ENCODE data around the gene IGFN1. TPM values are rescaled to one million over a fixed set of nuclear protein-coding genes. Genes with fewer than 3 reads are reported as not detected.

The IGFN1 gene
- total and polyA plus RNA-seq, 10 of the 15 experiments (the other 5 are each of a cell fraction or from before 2014, with no cell fraction given) = not detected

DNA sequence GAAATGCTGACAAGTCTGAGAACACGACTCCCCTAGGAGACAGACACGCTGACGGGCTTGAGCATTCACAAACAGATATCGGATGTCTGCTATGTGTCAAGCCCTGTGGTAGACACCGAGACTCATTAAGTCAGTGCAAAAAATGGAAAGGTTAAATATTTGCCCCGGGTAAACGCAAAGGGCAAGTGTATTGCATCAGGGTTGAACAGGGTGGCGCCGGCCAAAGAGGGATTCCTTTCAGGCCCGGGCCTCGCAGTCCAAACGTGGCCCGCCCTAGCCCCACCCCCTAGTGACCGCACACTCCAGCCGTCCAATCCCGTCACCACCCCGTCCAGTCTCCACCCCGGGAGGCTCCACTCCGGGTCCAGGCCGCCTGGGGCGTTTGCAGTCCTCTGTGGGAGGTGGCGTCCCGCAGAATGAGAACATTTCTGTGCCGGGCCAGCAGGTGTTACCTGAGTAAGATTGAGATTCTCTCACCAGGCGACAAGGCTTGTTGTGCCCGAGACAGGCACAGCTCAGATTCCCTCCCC is 20.0 kb upstream of the IGFN1 start (continued):
- peak; percentile 41; the same call in 1 of the 2 replicates for TF ChIP-seq NFYB (IDR thresholded peaks at IDR 0.05; ENCODE audit: insufficient read depth, low read depth, low read length)
- TF ChIP-seq, protein P1, sequence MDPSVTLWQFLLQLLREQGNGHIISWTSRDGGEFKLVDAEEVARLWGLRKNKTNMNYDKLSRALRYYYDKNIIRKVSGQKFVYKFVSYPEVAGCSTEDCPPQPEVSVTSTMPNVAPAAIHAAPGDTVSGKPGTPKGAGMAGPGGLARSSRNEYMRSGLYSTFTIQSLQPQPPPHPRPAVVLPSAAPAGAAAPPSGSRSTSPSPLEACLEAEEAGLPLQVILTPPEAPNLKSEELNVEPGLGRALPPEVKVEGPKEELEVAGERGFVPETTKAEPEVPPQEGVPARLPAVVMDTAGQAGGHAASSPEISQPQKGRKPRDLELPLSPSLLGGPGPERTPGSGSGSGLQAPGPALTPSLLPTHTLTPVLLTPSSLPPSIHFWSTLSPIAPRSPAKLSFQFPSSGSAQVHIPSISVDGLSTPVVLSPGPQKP (IDR thresholded peaks at IDR 0.05; ENCODE audit: low read depth, low read length) = no peak
- TF ChIP-seq FOXK2 (IDR thresholded peaks at IDR 0.05) = no peak
- TF ChIP-seq TAF1 (IDR thresholded peaks at IDR 0.05; ENCODE audit: borderline replicate concordance, low read depth, low read length) = no peak
- no peak for TF ChIP-seq RB1 (IDR thresholded peaks at IDR 0.05; ENCODE audit: borderline replicate concordance)
- 0 out of 4 replicates have a peak, but pooled peaks of 1 of the 2 experiments have one; percentile 17 for TF ChIP-seq IKZF2 (IDR thresholded peaks at IDR 0.05)
- TF ChIP-seq, protein P2, sequence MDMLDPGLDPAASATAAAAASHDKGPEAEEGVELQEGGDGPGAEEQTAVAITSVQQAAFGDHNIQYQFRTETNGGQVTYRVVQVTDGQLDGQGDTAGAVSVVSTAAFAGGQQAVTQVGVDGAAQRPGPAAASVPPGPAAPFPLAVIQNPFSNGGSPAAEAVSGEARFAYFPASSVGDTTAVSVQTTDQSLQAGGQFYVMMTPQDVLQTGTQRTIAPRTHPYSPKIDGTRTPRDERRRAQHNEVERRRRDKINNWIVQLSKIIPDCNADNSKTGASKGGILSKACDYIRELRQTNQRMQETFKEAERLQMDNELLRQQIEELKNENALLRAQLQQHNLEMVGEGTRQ (IDR thresholded peaks at IDR 0.05; ENCODE audit: borderline replicate concordance, low read depth, low read length) = no peak
- TF ChIP-seq, protein P3, sequence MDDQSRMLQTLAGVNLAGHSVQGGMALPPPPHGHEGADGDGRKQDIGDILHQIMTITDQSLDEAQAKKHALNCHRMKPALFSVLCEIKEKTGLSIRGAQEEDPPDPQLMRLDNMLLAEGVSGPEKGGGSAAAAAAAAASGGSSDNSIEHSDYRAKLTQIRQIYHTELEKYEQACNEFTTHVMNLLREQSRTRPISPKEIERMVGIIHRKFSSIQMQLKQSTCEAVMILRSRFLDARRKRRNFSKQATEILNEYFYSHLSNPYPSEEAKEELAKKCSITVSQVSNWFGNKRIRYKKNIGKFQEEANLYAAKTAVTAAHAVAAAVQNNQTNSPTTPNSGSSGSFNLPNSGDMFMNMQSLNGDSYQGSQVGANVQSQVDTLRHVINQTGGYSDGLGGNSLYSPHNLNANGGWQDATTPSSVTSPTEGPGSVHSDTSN (IDR thresholded peaks at IDR 0.05; ENCODE audit: insufficient replicate concordance, low read depth, low read length) = no peak
- no peak for TF ChIP-seq FOS (IDR thresholded peaks at IDR 0.05; ENCODE audit: borderline replicate concordance, extremely low read depth, insufficient read length)
- TF ChIP-seq ESRRA (IDR thresholded peaks at IDR 0.05; ENCODE audit: low read length) = no peak; the same call in 1 of the 2 replicates
- TF ChIP-seq NFIC (IDR thresholded peaks at IDR 0.05; ENCODE audit: low read depth, low read length) = no peak
- peak; percentile 75 for TF ChIP-seq TCF12 (IDR thresholded peaks at IDR 0.05; ENCODE audit: low read depth, low read length)
- TF ChIP-seq SREBF1 (IDR thresholded peaks at IDR 0.05; ENCODE audit: low read length) = no peak

Data from GM12878 (cell line).